ENCODE data around the gene KCNN3.

DNA sequence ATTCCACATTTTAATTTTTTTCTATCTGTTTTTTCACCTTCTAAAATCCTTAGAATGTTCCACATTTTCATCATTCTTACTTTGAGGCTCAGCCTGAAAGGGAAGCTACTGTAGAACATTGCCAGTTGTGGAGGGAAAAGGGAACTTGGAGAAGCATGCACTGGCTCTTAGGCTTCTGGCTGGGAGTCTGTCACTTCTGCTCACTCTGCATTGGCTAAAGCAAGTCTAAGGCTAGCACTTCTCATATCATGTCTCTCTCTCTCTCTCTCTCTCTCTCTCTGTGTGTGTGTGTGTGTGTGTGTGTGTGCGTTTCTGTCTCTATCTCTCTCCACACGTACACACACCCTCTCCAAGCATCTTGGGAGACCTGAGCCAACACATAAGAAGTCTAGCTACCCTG, 212.5 kb downstream of the KCNN3 start:
- TF ChIP-seq, protein P1, sequence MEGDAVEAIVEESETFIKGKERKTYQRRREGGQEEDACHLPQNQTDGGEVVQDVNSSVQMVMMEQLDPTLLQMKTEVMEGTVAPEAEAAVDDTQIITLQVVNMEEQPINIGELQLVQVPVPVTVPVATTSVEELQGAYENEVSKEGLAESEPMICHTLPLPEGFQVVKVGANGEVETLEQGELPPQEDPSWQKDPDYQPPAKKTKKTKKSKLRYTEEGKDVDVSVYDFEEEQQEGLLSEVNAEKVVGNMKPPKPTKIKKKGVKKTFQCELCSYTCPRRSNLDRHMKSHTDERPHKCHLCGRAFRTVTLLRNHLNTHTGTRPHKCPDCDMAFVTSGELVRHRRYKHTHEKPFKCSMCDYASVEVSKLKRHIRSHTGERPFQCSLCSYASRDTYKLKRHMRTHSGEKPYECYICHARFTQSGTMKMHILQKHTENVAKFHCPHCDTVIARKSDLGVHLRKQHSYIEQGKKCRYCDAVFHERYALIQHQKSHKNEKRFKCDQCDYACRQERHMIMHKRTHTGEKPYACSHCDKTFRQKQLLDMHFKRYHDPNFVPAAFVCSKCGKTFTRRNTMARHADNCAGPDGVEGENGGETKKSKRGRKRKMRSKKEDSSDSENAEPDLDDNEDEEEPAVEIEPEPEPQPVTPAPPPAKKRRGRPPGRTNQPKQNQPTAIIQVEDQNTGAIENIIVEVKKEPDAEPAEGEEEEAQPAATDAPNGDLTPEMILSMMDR (conservative IDR thresholded peaks at IDR 0.05; ENCODE audit: low read depth, low read length): no peak
- TF ChIP-seq EZH2 (IDR thresholded peaks at IDR 0.05; ENCODE audit: borderline replicate concordance, low read depth, low read length, poor library complexity, severe bottlenecking): no peak
